DND-41 (cell line): ENCODE results near the gene ATP1A1.

Source experiments
- CTCF ChIP-seq: IDR thresholded peaks from 2 replicates; pipeline ENCODE4 v1.5.1; 2012; ENCODE audit warnings: borderline replicate concordance, low read length, moderate library complexity, mild to moderate bottlenecking; ENCODE audit not compliant: poor library complexity, severe bottlenecking; ENCODE audit errors: extremely low read depth
- EZH2 ChIP-seq: IDR thresholded peaks from 3 replicates; pipeline ENCODE4 v1.6.1; 2012; ENCODE audit warnings: borderline replicate concordance, low read depth, mild to moderate bottlenecking, moderate library complexity, low read length, inconsistent platforms; ENCODE audit not compliant: severe bottlenecking

DNA sequence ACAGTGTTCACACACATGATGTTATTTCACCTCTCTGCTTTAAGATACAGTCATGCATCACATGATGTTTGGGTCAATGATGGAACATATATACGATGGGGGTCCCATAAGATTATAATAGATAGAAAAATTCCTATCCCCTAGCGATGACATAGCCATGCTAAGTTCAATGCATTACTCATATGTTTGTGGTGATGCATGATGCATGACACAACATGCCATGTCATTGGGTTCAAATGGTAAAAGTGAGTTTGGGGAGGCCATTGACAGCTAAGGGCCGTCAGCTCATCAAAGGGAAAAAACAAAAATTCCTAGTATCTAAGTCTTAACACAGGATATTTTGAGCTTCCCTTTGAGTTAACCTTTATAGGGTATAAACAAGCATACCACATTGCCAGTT lies 73.6 kb downstream of the ATP1A1 start:
- TF ChIP-seq CTCF: no peak
- TF ChIP-seq EZH2: no peak
